H9 (cell line): ENCODE results near the gene ANO3. TPM values are rescaled to one million over a fixed set of nuclear protein-coding genes. Genes with fewer than 3 reads are reported as not detected.

Experiments
- DNase-seq: peaks from one replicate; pipeline ENCODE4 v3.0.0-alpha.2; 2017
- H2AFZ ChIP-seq: one replicate; pipeline ENCODE4 v1.6.1; 2013; ENCODE audit warnings: mild to moderate bottlenecking, low read length, control low read depth, moderate library complexity
- H2AK5ac ChIP-seq: 2 replicates; pipeline ENCODE4 v1.6.1; 2013; ENCODE audit warnings: low read length, control low read depth, mixed read lengths; ENCODE audit not compliant: insufficient read length
- H2BK120ac ChIP-seq: one replicate; pipeline ENCODE4 v1.6.1; 2013; ENCODE audit warnings: low read depth, mild to moderate bottlenecking, low read length, control low read depth, inconsistent platforms; ENCODE audit not compliant: poor library complexity, severe bottlenecking
- H2BK12ac ChIP-seq: 2 replicates; pipeline ENCODE4 v1.6.1; 2013; ENCODE audit warnings: low read length, control low read depth, mixed read lengths, low read depth; ENCODE audit not compliant: insufficient read length
- H2BK15ac ChIP-seq: 2 replicates; pipeline ENCODE4 v1.6.1; 2013; ENCODE audit warnings: low read depth, low read length, control low read depth
- H2BK20ac ChIP-seq: one replicate; pipeline ENCODE4 v1.6.1; 2013; ENCODE audit warnings: low read depth, mild to moderate bottlenecking, low read length, control low read depth, inconsistent platforms; ENCODE audit not compliant: poor library complexity, severe bottlenecking
- H2BK5ac ChIP-seq: 2 replicates; pipeline ENCODE4 v1.6.1; 2013; ENCODE audit warnings: low read length, control low read depth, mixed read lengths; ENCODE audit not compliant: insufficient read length
- H3K14ac ChIP-seq: 2 replicates; pipeline ENCODE4 v1.6.1; 2013; ENCODE audit warnings: low read length, control low read depth; ENCODE audit not compliant: insufficient read depth
- H3K18ac ChIP-seq: 2 replicates; pipeline ENCODE4 v1.6.1; 2013; ENCODE audit warnings: low read depth, mild to moderate bottlenecking, mixed read lengths, low read length, control low read depth; ENCODE audit not compliant: insufficient read length
- H3K23ac ChIP-seq: 2 replicates; pipeline ENCODE4 v1.6.1; 2013; ENCODE audit warnings: low read length, control low read depth, mixed read lengths, low read depth; ENCODE audit not compliant: insufficient read length
- H3K23me2 ChIP-seq: 2 replicates; pipeline ENCODE4 v1.6.1; 2013; ENCODE audit warnings: low read depth, mild to moderate bottlenecking, mixed read lengths, low read length, control low read depth; ENCODE audit not compliant: insufficient read length, poor library complexity, severe bottlenecking
- H3K27ac ChIP-seq: 2 replicates; pipeline ENCODE4 v1.5.1; 2013; ENCODE audit warnings: low read length, control low read depth, mixed read lengths, low read depth; ENCODE audit not compliant: insufficient read length
- H3K27me3 ChIP-seq: 2 replicates; pipeline ENCODE4 v1.6.1; 2013; ENCODE audit warnings: low read length, control low read depth, inconsistent platforms; ENCODE audit not compliant: insufficient read depth
- H3K4ac ChIP-seq: 2 replicates; pipeline ENCODE4 v1.6.1; 2013; ENCODE audit warnings: low read depth, mild to moderate bottlenecking, control low read depth, inconsistent platforms, low read length, moderate library complexity
- H3K4me1 ChIP-seq: 2 replicates; pipeline ENCODE4 v1.6.1; 2013; ENCODE audit warnings: low read length, control low read depth, inconsistent platforms; ENCODE audit not compliant: insufficient read depth
- H3K4me2 ChIP-seq: 2 replicates; pipeline ENCODE4 v1.6.1; 2013; ENCODE audit warnings: low read length, control low read depth, mixed read lengths; ENCODE audit not compliant: insufficient read length, insufficient read depth
- H3K56ac ChIP-seq: 2 replicates; pipeline ENCODE4 v1.6.1; 2013; ENCODE audit warnings: low read depth, mild to moderate bottlenecking, mixed read lengths, low read length, control low read depth; ENCODE audit not compliant: insufficient read length
- H3K79me1 ChIP-seq: 2 replicates; pipeline ENCODE4 v1.6.1; 2013; ENCODE audit warnings: low read depth, mild to moderate bottlenecking, moderate library complexity, low read length, control low read depth, inconsistent platforms; ENCODE audit not compliant: insufficient read depth, poor library complexity, severe bottlenecking
- H3K79me2 ChIP-seq: 2 replicates; pipeline ENCODE4 v1.6.1; 2013; ENCODE audit warnings: low read length, control low read depth, inconsistent platforms; ENCODE audit not compliant: insufficient read depth
- H3K9ac ChIP-seq: 2 replicates; pipeline ENCODE4 v1.6.1; 2013; ENCODE audit warnings: low read length, control low read depth, mixed read lengths; ENCODE audit not compliant: insufficient read length; ENCODE audit errors: extremely low read depth
- H3K9me3 ChIP-seq: one replicate; pipeline ENCODE4 v1.6.1; 2013; ENCODE audit warnings: low read depth, low read length, inconsistent platforms; ENCODE audit not compliant: control insufficient read depth
- H3T11ph ChIP-seq: one replicate; pipeline ENCODE4 v1.6.1; 2013; ENCODE audit warnings: mild to moderate bottlenecking, low read length, control low read depth, inconsistent platforms
- H4K20me1 ChIP-seq: one replicate; pipeline ENCODE4 v1.6.1; 2013; ENCODE audit not compliant: control insufficient read depth, insufficient read length, insufficient read depth
- H4K5ac ChIP-seq: 2 replicates; pipeline ENCODE4 v1.6.1; 2013; ENCODE audit warnings: low read depth, mild to moderate bottlenecking, mixed read lengths, low read length, control low read depth; ENCODE audit not compliant: insufficient read length
- H4K8ac ChIP-seq: replicated peaks from 2 replicates; pipeline ENCODE4 v1.6.1; 2013; ENCODE audit warnings: low read length, control low read depth, mixed read lengths, low read depth; ENCODE audit not compliant: insufficient read length
- H4K91ac ChIP-seq: 2 replicates; pipeline ENCODE4 v1.6.1; 2013; ENCODE audit warnings: low read depth, mild to moderate bottlenecking, moderate library complexity, mixed read lengths, low read length, control low read depth; ENCODE audit not compliant: insufficient read length
- H3K27ac Mint-ChIP-seq, 3 experiments: 2 replicates in 2 of 3; 3 replicates in 1 of 3; pipeline ENCODE4 v1.8.0; 2020 to 2021; ENCODE audit warnings: mixed read lengths in 3 of 3, mild to moderate bottlenecking in 1 of 3, moderate library complexity in 1 of 3
- H3K27me3 Mint-ChIP-seq: 2 replicates; pipeline ENCODE4 v1.8.0; 2021; ENCODE audit warnings: low read depth, mild to moderate bottlenecking, moderate library complexity, mixed read lengths
- H3K36me3 Mint-ChIP-seq, 3 experiments: 2 replicates in 2 of 3; 3 replicates in 1 of 3; pipeline ENCODE4 v1.8.0; 2020 to 2021; ENCODE audit warnings: low read depth in 3 of 3, mixed read lengths in 3 of 3; ENCODE audit not compliant: insufficient read depth in 1 of 3
- H3K4me1 Mint-ChIP-seq, 2 experiments: 2 replicates each; pipeline ENCODE4 v1.8.0; 2020; ENCODE audit warnings: mixed read lengths in 2 of 2
- H3K4me3 Mint-ChIP-seq, 2 experiments: 2 replicates in 1 of 2; 3 replicates in 1 of 2; pipeline ENCODE4 v1.8.0; 2020 to 2021; ENCODE audit warnings: mild to moderate bottlenecking in 2 of 2, mixed read lengths in 2 of 2, moderate library complexity in 1 of 2
- H3K9me3 Mint-ChIP-seq, 2 experiments: 2 replicates in 1 of 2; 3 replicates in 1 of 2; pipeline ENCODE4 v1.8.0; 2020; ENCODE audit warnings: mild to moderate bottlenecking in 2 of 2, mixed read lengths in 2 of 2, moderate library complexity in 1 of 2
- WGBS: extraction: QIAGEN DNeasy Blood & Tissue Kit; methylation state at CpG from one replicate; pipeline ENCODE4 v1.1.7; 2013; ENCODE audit warnings: missing lambda C conversion rate, low lambda C conversion rate, mixed read lengths; ENCODE audit not compliant: insufficient read length; ENCODE audit errors: extremely low coverage; 5-methylcytosine and 5-hydroxymethylcytosine counted together
- total RNA-seq: library from RNA; stranded (reverse); gene quantifications from 2 replicates; pipeline ENCODE4 v1.2.1, GENCODE V29; 2021
- TF ChIP-seq, protein P1 (sequence below): fragments of 200-600 bp; sonication (generic); conservative IDR thresholded peaks from 3 replicates; pipeline ENCODE4 v1.8.0; 2021; ENCODE audit warnings: antibody characterized with exemption, mild to moderate bottlenecking

ANO3 gene
- total RNA-seq, 1 experiment from 2014 or later = not detected

DNA sequence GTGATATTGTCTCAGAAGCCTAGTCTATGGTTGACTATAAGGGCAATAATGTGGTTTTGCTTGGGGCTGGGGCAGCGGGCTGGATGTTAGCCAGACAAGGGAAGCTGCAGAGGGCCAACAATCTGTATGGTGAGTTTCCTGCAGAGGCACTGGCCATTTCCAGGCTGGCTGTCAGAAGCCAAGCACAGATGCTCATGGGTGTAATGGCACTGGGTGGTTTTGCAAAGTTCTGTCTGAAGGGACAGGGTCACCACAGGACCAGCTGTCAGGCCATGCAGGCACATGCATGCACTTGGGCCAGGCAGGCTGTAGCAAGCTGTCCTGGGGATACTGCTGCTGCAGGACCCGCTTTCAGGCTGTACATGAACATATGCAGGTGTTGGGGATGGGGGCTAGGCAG, 281.8 kb downstream of the ANO3 start:
- no peak overlapping the region for H4K91ac ChIP-seq
- Mint-ChIP-seq H3K36me3 (no peaks in the 10 kb centered on the region), H3K27me3 (no peaks in the 10 kb centered on the region), H3K4me1 (peaks cover 7% of the 10 kb centered on the region in 2 experiments), H3K4me3 (no peak overlapping the region), H3K27ac (no peak overlapping the region), H3K9me3 (no peaks in the 10 kb centered on the region)
- no peak overlapping the region; the same call in 1 of the 2 replicates for H3K14ac ChIP-seq
- H2BK12ac ChIP-seq = no peak overlapping the region
- DNase-seq = no peak
- no peak overlapping the region for H3T11ph ChIP-seq
- TF ChIP-seq, protein P1, sequence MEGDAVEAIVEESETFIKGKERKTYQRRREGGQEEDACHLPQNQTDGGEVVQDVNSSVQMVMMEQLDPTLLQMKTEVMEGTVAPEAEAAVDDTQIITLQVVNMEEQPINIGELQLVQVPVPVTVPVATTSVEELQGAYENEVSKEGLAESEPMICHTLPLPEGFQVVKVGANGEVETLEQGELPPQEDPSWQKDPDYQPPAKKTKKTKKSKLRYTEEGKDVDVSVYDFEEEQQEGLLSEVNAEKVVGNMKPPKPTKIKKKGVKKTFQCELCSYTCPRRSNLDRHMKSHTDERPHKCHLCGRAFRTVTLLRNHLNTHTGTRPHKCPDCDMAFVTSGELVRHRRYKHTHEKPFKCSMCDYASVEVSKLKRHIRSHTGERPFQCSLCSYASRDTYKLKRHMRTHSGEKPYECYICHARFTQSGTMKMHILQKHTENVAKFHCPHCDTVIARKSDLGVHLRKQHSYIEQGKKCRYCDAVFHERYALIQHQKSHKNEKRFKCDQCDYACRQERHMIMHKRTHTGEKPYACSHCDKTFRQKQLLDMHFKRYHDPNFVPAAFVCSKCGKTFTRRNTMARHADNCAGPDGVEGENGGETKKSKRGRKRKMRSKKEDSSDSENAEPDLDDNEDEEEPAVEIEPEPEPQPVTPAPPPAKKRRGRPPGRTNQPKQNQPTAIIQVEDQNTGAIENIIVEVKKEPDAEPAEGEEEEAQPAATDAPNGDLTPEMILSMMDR = no peak
- H2BK20ac ChIP-seq = no peak overlapping the region
- no peak overlapping the region for H3K4me2 ChIP-seq
- WGBS = no CpG with 5 or more reads among the region's 2 CpGs
- H3K23ac ChIP-seq = no peak overlapping the region
- no peaks in the 10 kb centered on the region for H3K79me2 ChIP-seq
- H4K20me1 ChIP-seq = no peaks in the 10 kb centered on the region
- no peak overlapping the region for H3K56ac ChIP-seq
- H3K4ac ChIP-seq = no peak overlapping the region
- H3K9me3 ChIP-seq = no peaks in the 10 kb centered on the region
- no peak overlapping the region for H2BK5ac ChIP-seq
- H3K9ac ChIP-seq = no peak overlapping the region
- no peaks in the 10 kb centered on the region for H3K23me2 ChIP-seq
- H3K18ac ChIP-seq = no peak overlapping the region
- H2BK15ac ChIP-seq = no peak overlapping the region
- H3K27me3 ChIP-seq = no peaks in the 10 kb centered on the region
- no peak overlapping the region for H2AK5ac ChIP-seq
- no peaks in the 10 kb centered on the region for H3K79me1 ChIP-seq
- 0 out of 2 replicates have a peak, but pooled peaks cover 2% of the 10 kb centered on the region for H3K4me1 ChIP-seq
- no peak overlapping the region for H3K27ac ChIP-seq
- no peak overlapping the region for H2BK120ac ChIP-seq
- no peak overlapping the region for H2AFZ ChIP-seq
- H4K8ac ChIP-seq = no peak overlapping the region
- H4K5ac ChIP-seq = no peak overlapping the region
